ENCODE measurements around the gene NFKBIL1.
"Not testable (repeated sequence)": the region's sequence is repeated elsewhere in the genome, so short reads cannot be mapped to it uniquely, and the experiment has no call there.

Gene NFKBIL1

GRCh38 chr6:31546958-31547726 lies at the start of gene NFKBIL1:
TSS of gene NFKBIL1 (plus strand) at chr6:31547608. CDS start at chr6:31547695, 87 bp downstream.
- DNase-seq (ENCODE audit: low spot score), result peak; percentile 92

GRCh38 chr6:31498748-31499147 lies 48.7 kb upstream of the NFKBIL1 start:
- peak; percentile 59 for DNase-seq (ENCODE audit: low spot score)

- not testable (repeated sequence) for DNase-seq (ENCODE audit: low spot score)
Measured at GRCh38 chr6:31499648-31500047, 47.8 kb upstream of the NFKBIL1 start.

GRCh38 chr6:31502586-31502985 lies 44.8 kb upstream of the NFKBIL1 start:
- no peak for DNase-seq (ENCODE audit: low spot score)

GRCh38 chr6:31509036-31509435 lies 38.4 kb upstream of the NFKBIL1 start:
- DNase-seq (ENCODE audit: low spot score), result not testable (repeated sequence)

GRCh38 chr6:31510007-31510406 lies 37.4 kb upstream of the NFKBIL1 start:
- DNase-seq (ENCODE audit: low spot score), result no peak

- DNase-seq (ENCODE audit: low spot score), result no peak
Measured at GRCh38 chr6:31513456-31514165, 33.8 kb upstream of the NFKBIL1 start.

GRCh38 chr6:31521835-31522234 lies 25.6 kb upstream of the NFKBIL1 start:
- no peak for DNase-seq (ENCODE audit: low spot score)

GRCh38 chr6:31525553-31525931 lies 21.9 kb upstream of the NFKBIL1 start:
- DNase-seq (ENCODE audit: low spot score), result no peak

- DNase-seq (ENCODE audit: low spot score), result no peak
Measured at GRCh38 chr6:31525932-31526591, 21.3 kb upstream of the NFKBIL1 start.

GRCh38 chr6:31528307-31528777 lies 19.1 kb upstream of the NFKBIL1 start:
- no peak for DNase-seq (ENCODE audit: low spot score)

GRCh38 chr6:31528821-31529328 lies 18.5 kb upstream of the NFKBIL1 start, which contains the start of gene MCCD1:
TSS of gene MCCD1 (plus strand) at chr6:31528962. CDS start at chr6:31529015, 53 bp downstream.
- no peak for DNase-seq (ENCODE audit: low spot score)

- DNase-seq (ENCODE audit: low spot score), result no peak
Measured at GRCh38 chr6:31529329-31530150, 17.9 kb upstream of the NFKBIL1 start.

GRCh38 chr6:31530659-31531058 lies 16.7 kb upstream of the NFKBIL1 start:
- no peak for DNase-seq (ENCODE audit: low spot score)

GRCh38 chr6:31531162-31531561 lies 16.2 kb upstream of the NFKBIL1 start:
- DNase-seq (ENCODE audit: low spot score), result no peak

GRCh38 chr6:31531771-31532643 lies 15.4 kb upstream of the NFKBIL1 start:
- no peak for DNase-seq (ENCODE audit: low spot score)

GRCh38 chr6:31532644-31533454 lies 14.6 kb upstream of the NFKBIL1 start:
- DNase-seq (ENCODE audit: low spot score), result no peak

- DNase-seq (ENCODE audit: low spot score), result no peak
Measured at GRCh38 chr6:31533455-31533841, 14.0 kb upstream of the NFKBIL1 start.

GRCh38 chr6:31534011-31534410 lies 13.4 kb upstream of the NFKBIL1 start:
- DNase-seq (ENCODE audit: low spot score), result no peak

Data from ecto neural progenitor cell (in vitro differentiated cells).